HEK293 (cell line): ENCODE results near the gene LPCAT1.

Source experiments
- ATF2 ChIP-seq: fragments of 450-650 bp; formaldehyde crosslinking; IDR thresholded peaks from 2 replicates; pipeline ENCODE4 v1.5.1; 2016; ENCODE audit warnings: missing biosample characterization, missing genetic modification characterization, low read depth
- KLF16 ChIP-seq: fragments of 450-650 bp; formaldehyde crosslinking; IDR thresholded peaks from 2 replicates; pipeline ENCODE4 v1.5.1; 2017; ENCODE audit warnings: missing biosample characterization, missing genetic modification characterization
- REST ChIP-seq: fragments of 450-650 bp; formaldehyde crosslinking; IDR thresholded peaks from 2 replicates; pipeline ENCODE4 v1.5.1; 2016; ENCODE audit warnings: missing biosample characterization, missing genetic modification characterization
- ZNF654 ChIP-seq: fragments of 450-650 bp; formaldehyde crosslinking; IDR thresholded peaks from 2 replicates; pipeline ENCODE4 v1.5.1; 2016; ENCODE audit warnings: low read depth, missing biosample characterization, missing genetic modification characterization
- ZNF670 ChIP-seq: fragments of 450-650 bp; formaldehyde crosslinking; IDR thresholded peaks from 2 replicates; pipeline ENCODE4 v1.5.1; 2016; ENCODE audit warnings: missing biosample characterization, missing genetic modification characterization, low read depth

GRCh38 chr5:1558944-1559343 lies 35.2 kb upstream of the LPCAT1 start:
- TF ChIP-seq ATF2 (tag by site-specific recombination), result no peak
- no peak for TF ChIP-seq KLF16 (tag by site-specific recombination)
- TF ChIP-seq REST, result no peak
- no peak for TF ChIP-seq ZNF654
- no peak for TF ChIP-seq ZNF670
